T47D (cell line): ENCODE data around the gene FRMPD2.
"Not testable (repeated sequence)": the region's sequence is repeated elsewhere in the genome, so short reads cannot be mapped to it uniquely, and the experiment has no call there.

Experiments
- DNase-seq, 2 experiments: peaks; one replicate each; pipeline versions ENCODE4 v3.0.0 to v3.0.0-alpha.2; 2011 to 2012; ENCODE audit warnings: low read depth in 1 of 2, low spot score in 1 of 2
- JUND ChIP-seq: IDR thresholded peaks from 2 replicates; pipeline ENCODE4 v1.6.1; 2012; ENCODE audit warnings: low read depth
- in situ Hi-C: cut with HindIII; loops from 2 replicates; pipeline ENCODE4 v1.10.0; 2016; ENCODE audit warnings: low sequenced_read_pairs, low pct_unique_long_range_greater_than_20kb

Gene FRMPD2

GRCh38 chr10:48195803-48196202 lies 78.7 kb downstream of the FRMPD2 start:
- in situ Hi-C loops: no loop called here
- TF ChIP-seq JUND: no peak
- DNase-seq: no peak

GRCh38 chr10:48194830-48195229 lies 79.7 kb downstream of the FRMPD2 start:
- no peak for DNase-seq
- no peak for TF ChIP-seq JUND
- in situ Hi-C loops: no loop called here

- in situ Hi-C loops: no loop called here
- TF ChIP-seq JUND: no peak
- DNase-seq: no peak
These were observed 80.9 kb downstream of the FRMPD2 start for GRCh38 chr10:48193556-48193955.

- no peak for DNase-seq
- in situ Hi-C loops: no loop called here
- TF ChIP-seq JUND: no peak
These were observed 81.5 kb downstream of the FRMPD2 start for GRCh38 chr10:48192881-48193450.

- DNase-seq: no peak
- no peak for TF ChIP-seq JUND
- in situ Hi-C loops: no loop called here
These were observed 86.6 kb downstream of the FRMPD2 start for GRCh38 chr10:48187713-48188485.

- DNase-seq: no peak
- in situ Hi-C loops: no loop called here
- no peak for TF ChIP-seq JUND
These were observed 87.4 kb downstream of the FRMPD2 start for GRCh38 chr10:48187126-48187525.

- in situ Hi-C loops, DNase-seq: not testable (repeated sequence)
These were observed 88.2 kb downstream of the FRMPD2 start for GRCh38 chr10:48186264-48186804.

- in situ Hi-C loops: no loop called here
- DNase-seq: no peak
- no peak for TF ChIP-seq JUND
These were observed 90.3 kb downstream of the FRMPD2 start for GRCh38 chr10:48184224-48184623.

- DNase-seq, in situ Hi-C loops: not testable (repeated sequence)
These were observed 101.8 kb downstream of the FRMPD2 start for GRCh38 chr10:48172715-48173114.

GRCh38 chr10:48160670-48161069 lies 113.8 kb downstream of the FRMPD2 start:
- DNase-seq, in situ Hi-C loops: not testable (repeated sequence)

GRCh38 chr10:48160163-48160562 lies 114.3 kb downstream of the FRMPD2 start:
- in situ Hi-C loops: not testable (repeated sequence)

GRCh38 chr10:48154211-48155140 lies 120.0 kb downstream of the FRMPD2 start:
- DNase-seq, in situ Hi-C loops: not testable (repeated sequence)

More at GRCh38 chr10:48160163-48160562, 114.3 kb downstream of the FRMPD2 start:
- not testable (repeated sequence) for DNase-seq

GRCh38 chr10:48147643-48148042 lies 126.9 kb downstream of the FRMPD2 start:
- DNase-seq, in situ Hi-C loops: not testable (repeated sequence)

- in situ Hi-C loops, DNase-seq: not testable (repeated sequence)
These were observed 130.5 kb downstream of the FRMPD2 start for GRCh38 chr10:48143721-48144642.

- in situ Hi-C loops, DNase-seq: not testable (repeated sequence)
These were observed 133.5 kb downstream of the FRMPD2 start for GRCh38 chr10:48140949-48141348.
